HepG2 (cell line): ENCODE results near the gene CDC26. TPM values are rescaled to one million over a fixed set of nuclear protein-coding genes. Genes with fewer than 3 reads are reported as not detected.
"Not testable (repeated sequence)": the region's sequence is repeated elsewhere in the genome, so short reads cannot be mapped to it uniquely, and the experiment has no call there.

Experiments
- ATAC-seq: fragments of 200-7000 bp; cut with Tn5 transposase; 3 replicates; pipeline ENCODE4 v1.9.1; 2020; ENCODE audit warnings: mild to moderate bottlenecking, moderate library complexity
- BruUV-seq: library from RNA; stranded (reverse); fragments of 400-500 nt; replicated peaks from 2 replicates; lab custom pipeline; 2021; lab: Mats Ljungman, UMichigan
- CTCF ChIA-PET: fragments of 300-600 bp; formaldehyde crosslinking; extraction: SDS; loops from one replicate; lab custom pipeline; 2021; ENCODE audit warnings: low total read pairs, inconsistent platforms, low intra/inter-chr PET ratio; lab: Yijun Ruan, JAX
- POLR2A ChIA-PET: fragments of 350-600 bp; sonication (Branson Sonifier 250); formaldehyde crosslinking; loops from one replicate; lab custom pipeline; 2020; ENCODE audit warnings: antibody characterized with exemption, inconsistent platforms; lab: Yijun Ruan, JAX
- DNase-seq: peaks from one replicate; pipeline ENCODE4 v3.0.0-alpha.2; 2015; ENCODE audit warnings: low spot score
- FAIRE-seq: peaks from 3 replicates; lab custom pipeline; 2011; peaks lifted over from hg19 to GRCh38; lab: Jason Lieb, UNC
- H2AFZ ChIP-seq: one replicate; pipeline ENCODE4 v1.6.1; 2011; ENCODE audit warnings: low read length, inconsistent platforms
- H3K27ac ChIP-seq: fragments of 300-600 bp; 3 replicates; pipeline ENCODE4 v1.8.0; 2011; ENCODE audit warnings: mixed run types, mild to moderate bottlenecking, mixed read lengths, low read length, inconsistent platforms; ENCODE audit not compliant: insufficient read depth; ENCODE audit errors: extremely low read length
- H3K27me3 ChIP-seq, 2 experiments: fragments of 200-600 bp in 1 of 2; 2 replicates in 1 of 2; 3 replicates in 1 of 2; pipeline versions ENCODE4 v1.6.0 to v1.8.0; 2011; ENCODE audit warnings: low read length in 2 of 2, mild to moderate bottlenecking in 2 of 2, moderate library complexity in 2 of 2, inconsistent platforms in 1 of 2; ENCODE audit not compliant: insufficient read depth in 2 of 2, control insufficient read depth in 1 of 2
- H3K36me3 ChIP-seq, 2 experiments: fragments of 200-600 bp in 1 of 2; replicated peaks in 1 of 2; 2 replicates in 1 of 2; 3 replicates in 1 of 2; pipeline versions ENCODE4 v1.5.1 to v1.8.0; 2011; ENCODE audit warnings: low read length in 2 of 2, inconsistent platforms in 1 of 2; ENCODE audit not compliant: insufficient read depth in 2 of 2, control insufficient read depth in 1 of 2
- H3K4me1 ChIP-seq: 2 replicates; pipeline ENCODE4 v1.5.1; 2012; ENCODE audit warnings: low read length, inconsistent platforms; ENCODE audit not compliant: insufficient read depth
- H3K4me2 ChIP-seq: 2 replicates; pipeline ENCODE4 v1.6.0; 2011; ENCODE audit warnings: low read depth, low read length, inconsistent platforms
- H3K4me3 ChIP-seq, 3 experiments: fragments of 200-600 bp in 1 of 3; sonication (generic), shearing (Covaris generic) in 1 of 3; replicated peaks in 1 of 3; 2 replicates each; pipeline ENCODE4 v1.5.1; 2011 to 2016; ENCODE audit warnings: low read length in 3 of 3, inconsistent platforms in 2 of 3, low read depth in 2 of 3, mild to moderate bottlenecking in 2 of 3, control low read depth in 1 of 3, mixed read lengths in 1 of 3; ENCODE audit not compliant: insufficient read depth in 1 of 3
- H3K79me2 ChIP-seq: one replicate; pipeline ENCODE4 v1.6.1; 2011; ENCODE audit warnings: low read length, inconsistent platforms; ENCODE audit not compliant: insufficient read depth
- H3K9ac ChIP-seq: 2 replicates; pipeline ENCODE4 v1.6.0; 2011; ENCODE audit warnings: mild to moderate bottlenecking, low read depth, low read length, inconsistent platforms; ENCODE audit not compliant: insufficient read depth
- H3K9me3 ChIP-seq: 2 replicates; pipeline ENCODE4 v1.5.1; 2012; ENCODE audit warnings: mild to moderate bottlenecking, low read length
- H4K20me1 ChIP-seq: 2 replicates; pipeline ENCODE4 v1.6.0; 2011; ENCODE audit warnings: inconsistent platforms, mild to moderate bottlenecking, low read length, moderate library complexity; ENCODE audit not compliant: insufficient read depth
- NFATC3 ChIP-seq: sonication (generic); formaldehyde crosslinking; IDR thresholded peaks from 2 replicates; pipeline ENCODE4 v1.5.1; 2020; ENCODE audit warnings: mild to moderate bottlenecking, missing genetic modification reagents
- PAX8 ChIP-seq: sonication (generic); formaldehyde crosslinking; IDR thresholded peaks from 2 replicates; pipeline ENCODE4 v1.8.0; 2022; ENCODE audit warnings: mild to moderate bottlenecking, missing genetic modification reagents, borderline replicate concordance
- ZFP90 ChIP-seq: sonication (generic); formaldehyde crosslinking; IDR thresholded peaks from 2 replicates; pipeline ENCODE4 v1.8.0; 2022; ENCODE audit warnings: missing genetic modification reagents, mild to moderate bottlenecking, inconsistent platforms, borderline replicate concordance
- ZNF564 ChIP-seq: sonication (generic); formaldehyde crosslinking; IDR thresholded peaks from 2 replicates; pipeline ENCODE4 v1.8.1; 2023; ENCODE audit warnings: mild to moderate bottlenecking, missing genetic modification reagents
- WGBS: methylation state at CpG from one replicate; pipeline ENCODE4 v1.1.6; 2017; ENCODE audit warnings: low lambda C conversion rate; 5-methylcytosine and 5-hydroxymethylcytosine counted together
- in situ Hi-C: cut with HindIII; loops from 2 replicates; pipeline ENCODE4 v1.10.0; 2017; ENCODE audit warnings: low pct_unique_long_range_greater_than_20kb; ENCODE audit not compliant: extremely low pct_ligation_motif_present
- intact Hi-C: fragments of 100-400 bp; cut with micrococcal nuclease; formaldehyde crosslinking; loops from one replicate; pipeline ENCODE4 v1.10.0; 2022; ENCODE audit not compliant: unreplicated experiment
- polyA plus RNA-seq, 8 experiments: library from polyadenylated mRNA; depleted of rRNA in 3 of 8; stranded (reverse) in 7 of 8; unstranded in 1 of 8; fragments of >200 nt; fragmentation: Illumina TruSeq in 4 of 8; extraction: Trizol in 4 of 8; gene quantifications; 2 replicates each; pipeline versions ENCODE4 v1.2.1 to v1.2.3, GENCODE V29; 2011 to 2016; ENCODE audit warnings: low read depth in 4 of 8, missing spikeins in 1 of 8, mixed read lengths in 1 of 8; ENCODE audit not compliant: insufficient read depth in 1 of 8
- total RNA-seq, 5 experiments: library from RNA; depleted of rRNA; stranded (reverse); fragments of >200 nt; fragmentation: Illumina TruSeq; extraction: Trizol; gene quantifications; 2 replicates each; pipeline ENCODE4 v1.2.3, GENCODE V29; 2016; ENCODE audit warnings: low read depth in 1 of 5

Gene CDC26
- total and polyA plus RNA-seq, 2 of the 13 experiments (the other 11 are each of a cell fraction or from before 2014, with no cell fraction given), result 26.6 to 57.9 TPM

GRCh38 chr9:113254991-113255390 is 20.4 kb downstream of the CDC26 start:
- ATAC-seq, result no peak
- H3K27me3 ChIP-seq, result no peaks in the 10 kb centered on the region
- H2AFZ ChIP-seq, result no peak overlapping the region
- DNase-seq, result no peak
- H3K79me2 ChIP-seq, result peaks cover 18% of the 10 kb centered on the region
- H3K4me3 ChIP-seq, result no peak overlapping the region
- H3K9me3 ChIP-seq, result no peaks in the 10 kb centered on the region
- H3K4me1 ChIP-seq, result no peaks in the 10 kb centered on the region
- peaks cover 4% of the 10 kb centered on the region; the same call in 1 of the 2 replicates for H4K20me1 ChIP-seq
- ChIA-PET POLR2A (no interaction called here), CTCF (no interaction called here)
- no peak overlapping the region for H3K4me2 ChIP-seq
- in situ Hi-C loops, result no loop called here
- no TSS peak for BruUV-seq
- no peak overlapping the region for H3K9ac ChIP-seq
- no peak overlapping the region for H3K27ac ChIP-seq
- 100% methylated on average over 1 of the region's 1 CpG for WGBS
- no peak for FAIRE-seq
- H3K36me3 ChIP-seq, result peaks cover 23 to 41% of the 10 kb centered on the region in 2 experiments
- no peak for TF ChIP-seq NFATC3 (CRISPR knock-in tag)
- no peak for TF ChIP-seq PAX8 (CRISPR knock-in tag)
- TF ChIP-seq, all 625 proteins: peak for 0
- intact Hi-C loops, result no loop called here

GRCh38 chr9:113250807-113251206 is 24.6 kb downstream of the CDC26 start:
- no peak for FAIRE-seq
- CTCF ChIA-PET, result no interaction called here
- H3K4me2 ChIP-seq, result no peak overlapping the region
- no peak for TF ChIP-seq ZFP90 (CRISPR knock-in tag)
- peak; percentile 96 for TF ChIP-seq ZNF564 (CRISPR knock-in tag)
- TF ChIP-seq, all 625 proteins: peak for 1
- H3K4me1 ChIP-seq, result no peaks in the 10 kb centered on the region
- WGBS, result 100% methylated on average over 2 of the region's 2 CpGs
- peaks cover 4% of the 10 kb centered on the region; the same call in 1 of the 2 replicates for H4K20me1 ChIP-seq
- peaks cover 6 to 8% of the 10 kb centered on the region in 2 experiments; a peak in 3 of 5 replicates for H3K36me3 ChIP-seq
- H2AFZ ChIP-seq, result no peak overlapping the region
- intact Hi-C loops, result no loop called here
- no peaks in the 10 kb centered on the region for H3K9me3 ChIP-seq
- ATAC-seq, result no peak
- POLR2A ChIA-PET, result no interaction called here
- in situ Hi-C loops, result no loop called here
- H3K9ac ChIP-seq, result no peak overlapping the region
- H3K27ac ChIP-seq, result no peak overlapping the region
- peaks cover 28% of the 10 kb centered on the region for H3K79me2 ChIP-seq
- DNase-seq, result no peak
- no TSS peak for BruUV-seq
- H3K4me3 ChIP-seq, result no peak overlapping the region
- no peaks in the 10 kb centered on the region for H3K27me3 ChIP-seq

GRCh38 chr9:113249661-113250060 is 25.7 kb downstream of the CDC26 start:
- H3K9me3 ChIP-seq, CTCF ChIA-PET, H2AFZ ChIP-seq, H3K27ac ChIP-seq, H3K9ac ChIP-seq, H3K36me3 ChIP-seq, DNase-seq, H3K27me3 ChIP-seq, intact Hi-C loops, POLR2A ChIA-PET, H3K4me3 ChIP-seq, H3K4me1 ChIP-seq, ATAC-seq, FAIRE-seq, in situ Hi-C loops, H4K20me1 ChIP-seq, BruUV-seq, H3K4me2 ChIP-seq: not testable (repeated sequence)
- WGBS, result 92% methylated on average over 2 of the region's 2 CpGs
- H3K79me2 ChIP-seq, result peaks cover 30% of the 10 kb centered on the region
